Stimulated activated CD4-positive, alpha-beta T cell treated with anti-CD3 and anti-CD28 coated beads, TNF-alpha, amount 100 ng/mL, for 48 hours (primary cell): ENCODE data around the gene KCNJ18.
"Not testable (repeated sequence)": the region's sequence is repeated elsewhere in the genome, so short reads cannot be mapped to it uniquely, and the experiment has no call there.

Source experiments
- DNase-seq, 3 donors: peaks; one replicate each; pipeline ENCODE4 v3.0.0-alpha.2; 2020; ENCODE audit warnings: low read depth in 3 of 3

Gene KCNJ18

GRCh38 chr17:21685061-21685795, 7.1 kb upstream of the KCNJ18 start:
- not testable (repeated sequence) for DNase-seq

- DNase-seq: no peak
These were observed 5.9 kb upstream of the KCNJ18 start for GRCh38 chr17:21686165-21687015.

- no peak for DNase-seq
These were observed 5.0 kb upstream of the KCNJ18 start for GRCh38 chr17:21687136-21687953.

- DNase-seq: no peak
These were observed 3.9 kb upstream of the KCNJ18 start for GRCh38 chr17:21688293-21688949.

- DNase-seq: no peak
These were observed 2.7 kb upstream of the KCNJ18 start for GRCh38 chr17:21689604-21690003.

- DNase-seq: not testable (repeated sequence)
These were observed 1.5 kb upstream of the KCNJ18 start for GRCh38 chr17:21690811-21691210.

GRCh38 chr17:21691481-21691880, 842 bp upstream of the KCNJ18 start:
- DNase-seq: not testable (repeated sequence)

- DNase-seq: not testable (repeated sequence)
These were observed 362 bp downstream of the KCNJ18 start for GRCh38 chr17:21692704-21693065.

GRCh38 chr17:21693391-21693796, 1.1 kb downstream of the KCNJ18 start:
- not testable (repeated sequence) for DNase-seq

GRCh38 chr17:21693937-21694336, 1.6 kb downstream of the KCNJ18 start:
- DNase-seq: not testable (repeated sequence)

- DNase-seq: not testable (repeated sequence)
These were observed 3.9 kb downstream of the KCNJ18 start for GRCh38 chr17:21696227-21696626.

GRCh38 chr17:21696842-21697507, 4.7 kb downstream of the KCNJ18 start:
- DNase-seq: not testable (repeated sequence)

- DNase-seq: not testable (repeated sequence)
These were observed 5.2 kb downstream of the KCNJ18 start for GRCh38 chr17:21697508-21697860.

GRCh38 chr17:21698437-21699075, 6.2 kb downstream of the KCNJ18 start:
- not testable (repeated sequence) for DNase-seq

- DNase-seq: not testable (repeated sequence)
These were observed 6.8 kb downstream of the KCNJ18 start for GRCh38 chr17:21699124-21699523.

GRCh38 chr17:21699573-21700236, 7.4 kb downstream of the KCNJ18 start:
- DNase-seq: not testable (repeated sequence)

GRCh38 chr17:21701090-21701489, 8.8 kb downstream of the KCNJ18 start:
- not testable (repeated sequence) for DNase-seq

- not testable (repeated sequence) for DNase-seq
These were observed 9.7 kb downstream of the KCNJ18 start for GRCh38 chr17:21702029-21702428.

- DNase-seq: not testable (repeated sequence)
These were observed 10.2 kb downstream of the KCNJ18 start for GRCh38 chr17:21702521-21702920.
